MM.1S (cell line): Measurements from ENCODE around the gene CILP2.

ENCODE experiments used
- DNase-seq: peaks from one replicate; pipeline ENCODE4 v3.0.0-alpha.2; 2015
- H2AFZ ChIP-seq: fragments of 300-600 bp; sonication (generic); 2 replicates; pipeline ENCODE4 v1.6.0; 2016; ENCODE audit warnings: antibody characterized with exemption, low read length
- H3F3A ChIP-seq: fragments of 300-600 bp; sonication (generic); 2 replicates; pipeline ENCODE4 v1.6.1; 2016; ENCODE audit warnings: mild to moderate bottlenecking, antibody characterized with exemption, low read length, moderate library complexity, mixed read lengths; ENCODE audit not compliant: insufficient read depth
- H3K27ac ChIP-seq: fragments of 300-600 bp; sonication (generic); 2 replicates; pipeline ENCODE4 v1.5.1; 2016; ENCODE audit warnings: mild to moderate bottlenecking, low read length
- H3K27me3 ChIP-seq: fragments of 300-600 bp; sonication (generic); replicated peaks from 2 replicates; pipeline ENCODE4 v1.6.0; 2016; ENCODE audit warnings: low read length; ENCODE audit not compliant: insufficient read depth
- H3K36me3 ChIP-seq: fragments of 300-600 bp; sonication (generic); replicated peaks from 2 replicates; pipeline ENCODE4 v1.6.1; 2016; ENCODE audit warnings: mild to moderate bottlenecking, low read length, mixed read lengths; ENCODE audit not compliant: insufficient read depth
- H3K4me1 ChIP-seq: fragments of 300-600 bp; sonication (generic); 2 replicates; pipeline ENCODE4 v1.6.1; 2016; ENCODE audit warnings: low read length, mixed read lengths
- H3K4me2 ChIP-seq: fragments of 300-600 bp; sonication (generic); 2 replicates; pipeline ENCODE4 v1.6.0; 2016; ENCODE audit warnings: low read depth, low read length
- H3K4me3 ChIP-seq: fragments of 300-600 bp; sonication (generic); 2 replicates; pipeline ENCODE4 v1.5.1; 2016; ENCODE audit warnings: low read length, mixed read lengths
- H3K79me2 ChIP-seq: fragments of 300-600 bp; sonication (generic); 2 replicates; pipeline ENCODE4 v1.6.1; 2016; ENCODE audit warnings: mixed run types, low read length, mixed read lengths
- H3K9ac ChIP-seq: fragments of 300-600 bp; sonication (generic); 2 replicates; pipeline ENCODE4 v1.6.1; 2016; ENCODE audit warnings: low read length, mixed read lengths
- H3K9me2 ChIP-seq: fragments of 300-600 bp; sonication (generic); replicated peaks from 2 replicates; pipeline ENCODE4 v1.6.1; 2016; ENCODE audit warnings: mild to moderate bottlenecking, low read length, mixed read lengths; ENCODE audit not compliant: insufficient read depth
- H3K9me3 ChIP-seq: fragments of 300-600 bp; sonication (generic); replicated peaks from 2 replicates; pipeline ENCODE4 v1.6.1; 2016; ENCODE audit warnings: mild to moderate bottlenecking, low read length, mixed read lengths; ENCODE audit not compliant: insufficient read depth
- H4K20me1 ChIP-seq: fragments of 300-600 bp; sonication (generic); 2 replicates; pipeline ENCODE4 v1.6.1; 2016; ENCODE audit warnings: mild to moderate bottlenecking, low read length, moderate library complexity, mixed read lengths; ENCODE audit not compliant: insufficient read depth
- EZH2 ChIP-seq: fragments of 300-600 bp; sonication (generic); optimal IDR thresholded peaks from 2 replicates; pipeline ENCODE3; 2017; ENCODE audit warnings: low read depth, mild to moderate bottlenecking, antibody characterized with exemption, low read length, mixed read lengths
- EZH2phosphoT487 ChIP-seq: fragments of 300-600 bp; sonication (generic); IDR thresholded peaks from 2 replicates; pipeline ENCODE4 v1.6.1; 2018; ENCODE audit warnings: antibody characterized with exemption, low read length
- TF ChIP-seq, protein P1 (sequence below): fragments of 300-600 bp; sonication (generic); IDR thresholded peaks from 2 replicates; pipeline ENCODE4 v1.5.1; 2016; ENCODE audit warnings: antibody characterized with exemption, low read length, mixed read lengths

CILP2 gene

GRCh38 chr19:19540715-19541515, 2.9 kb downstream of the CILP2 start:
- Histone ChIP-seq H3K27me3 (no peaks in the 10 kb centered on the region; the same call in 1 of the 2 replicates), H3K9me2 (no peaks in the 10 kb centered on the region), H2AFZ (no peak overlapping the region), H3K9me3 (no peaks in the 10 kb centered on the region), H3F3A (no peaks in the 10 kb centered on the region), H3K4me2 (no peak overlapping the region), H3K4me1 (no peaks in the 10 kb centered on the region), H3K36me3 (no peaks in the 10 kb centered on the region), H3K9ac (no peak overlapping the region), H3K79me2 (no peaks in the 10 kb centered on the region), H4K20me1 (no peaks in the 10 kb centered on the region), H3K27ac (no peak overlapping the region), H3K4me3 (no peak overlapping the region)
- DNase-seq: no peak
- TF ChIP-seq, protein P1, sequence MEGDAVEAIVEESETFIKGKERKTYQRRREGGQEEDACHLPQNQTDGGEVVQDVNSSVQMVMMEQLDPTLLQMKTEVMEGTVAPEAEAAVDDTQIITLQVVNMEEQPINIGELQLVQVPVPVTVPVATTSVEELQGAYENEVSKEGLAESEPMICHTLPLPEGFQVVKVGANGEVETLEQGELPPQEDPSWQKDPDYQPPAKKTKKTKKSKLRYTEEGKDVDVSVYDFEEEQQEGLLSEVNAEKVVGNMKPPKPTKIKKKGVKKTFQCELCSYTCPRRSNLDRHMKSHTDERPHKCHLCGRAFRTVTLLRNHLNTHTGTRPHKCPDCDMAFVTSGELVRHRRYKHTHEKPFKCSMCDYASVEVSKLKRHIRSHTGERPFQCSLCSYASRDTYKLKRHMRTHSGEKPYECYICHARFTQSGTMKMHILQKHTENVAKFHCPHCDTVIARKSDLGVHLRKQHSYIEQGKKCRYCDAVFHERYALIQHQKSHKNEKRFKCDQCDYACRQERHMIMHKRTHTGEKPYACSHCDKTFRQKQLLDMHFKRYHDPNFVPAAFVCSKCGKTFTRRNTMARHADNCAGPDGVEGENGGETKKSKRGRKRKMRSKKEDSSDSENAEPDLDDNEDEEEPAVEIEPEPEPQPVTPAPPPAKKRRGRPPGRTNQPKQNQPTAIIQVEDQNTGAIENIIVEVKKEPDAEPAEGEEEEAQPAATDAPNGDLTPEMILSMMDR: no peak
- TF ChIP-seq EZH2phosphoT487 (no peak), EZH2 (no peak)

DNA sequence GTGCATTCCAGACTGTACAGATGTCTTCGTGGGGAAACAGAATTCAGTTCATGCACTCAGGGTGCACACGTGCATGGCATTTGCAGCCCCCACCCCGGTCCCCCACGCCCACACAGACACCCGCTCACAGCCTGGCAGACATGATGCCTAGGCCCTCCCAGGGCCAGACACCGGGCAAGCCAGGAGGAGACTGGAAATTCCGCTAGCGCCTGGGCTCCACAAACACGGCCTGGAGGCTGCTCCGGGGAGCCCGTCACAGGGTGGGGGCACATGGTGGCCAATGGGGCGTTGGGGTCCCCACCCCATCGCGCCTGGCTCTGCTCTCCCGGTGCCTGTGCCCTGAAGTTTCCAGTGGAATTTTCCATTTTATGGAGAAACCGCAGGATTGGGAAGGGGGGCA, 3.6 kb downstream of the CILP2 start:
- no peak overlapping the region for H3K4me3 ChIP-seq
- H3K36me3 ChIP-seq: no peaks in the 10 kb centered on the region
- TF ChIP-seq, protein P1: no peak
- TF ChIP-seq EZH2phosphoT487: no peak
- TF ChIP-seq EZH2: no peak
- no peaks in the 10 kb centered on the region; the same call in 1 of the 2 replicates for H3K27me3 ChIP-seq
- no peak overlapping the region for H3K9ac ChIP-seq
- no peaks in the 10 kb centered on the region for H3K4me1 ChIP-seq
- no peak overlapping the region for H3K4me2 ChIP-seq
- no peaks in the 10 kb centered on the region for H4K20me1 ChIP-seq
- H2AFZ ChIP-seq: no peak overlapping the region
- H3K79me2 ChIP-seq: no peaks in the 10 kb centered on the region
- H3K27ac ChIP-seq: no peak overlapping the region
- H3K9me2 ChIP-seq: no peaks in the 10 kb centered on the region
- H3F3A ChIP-seq: no peaks in the 10 kb centered on the region
- no peak for DNase-seq
- no peaks in the 10 kb centered on the region for H3K9me3 ChIP-seq

GRCh38 chr19:19542507-19542906, 4.4 kb downstream of the CILP2 start:
- Histone ChIP-seq H3K9ac (no peak overlapping the region), H3K4me1 (no peaks in the 10 kb centered on the region), H4K20me1 (no peaks in the 10 kb centered on the region), H3K4me3 (no peak overlapping the region), H3K4me2 (no peak overlapping the region), H3K9me3 (no peaks in the 10 kb centered on the region), H3K9me2 (no peaks in the 10 kb centered on the region), H3F3A (no peaks in the 10 kb centered on the region), H3K27ac (no peak overlapping the region), H3K27me3 (no peaks in the 10 kb centered on the region; the same call in 1 of the 2 replicates), H2AFZ (no peak overlapping the region), H3K79me2 (no peaks in the 10 kb centered on the region), H3K36me3 (no peaks in the 10 kb centered on the region)
- DNase-seq: no peak
- TF ChIP-seq, protein P1: no peak
- no peak for TF ChIP-seq EZH2
- TF ChIP-seq EZH2phosphoT487: no peak
